ENCODE measurements around the gene CSNK2A3. TPM values are rescaled to one million over a fixed set of nuclear protein-coding genes. Genes with fewer than 3 reads are reported as not detected.

CSNK2A3 gene
- total and polyA plus RNA-seq, 2 experiments from 2014 or later = 0.91 to 4.1 TPM

GRCh38 chr11:11391796-11392463, 38.9 kb upstream of the CSNK2A3 start:
- no peak for DNase-seq (ENCODE audit: low spot score)
- Histone ChIP-seq H4K20me1 (replicated peaks; ENCODE audit: insufficient read depth) (no peaks in the 10 kb centered on the region; the same call in 1 of the 2 replicates), H2AFZ (no peak overlapping the region), H3K79me2 (replicated peaks; ENCODE audit: insufficient read depth) (no peaks in the 10 kb centered on the region), H3K27me3 (ENCODE audit: insufficient read depth) (no peaks in the 10 kb centered on the region), H3K9me2 (ENCODE audit: insufficient read depth) (no peaks in the 10 kb centered on the region), H3K4me2 (no peak overlapping the region), H3K4me3 (no peak overlapping the region), H3K36me3 (ENCODE audit: insufficient read depth) (no peaks in the 10 kb centered on the region), H3K27ac (ENCODE audit: low read depth) (no peak overlapping the region), H3F3A (replicated peaks; ENCODE audit: low read depth) (no peaks in the 10 kb centered on the region), H3K4me1 (ENCODE audit: insufficient read depth) (peaks cover 6% of the 10 kb centered on the region)
- no peak overlapping the region; the same call in 1 of the 2 replicates for H3K27ac Mint-ChIP-seq
- H3K27me3 Mint-ChIP-seq (ENCODE audit: insufficient read depth, low read depth, poor library complexity) = peaks cover 8% of the 10 kb centered on the region
- H3K4me3 Mint-ChIP-seq = no peak overlapping the region
- no peak for ATAC-seq
- H3K4me1 Mint-ChIP-seq = peaks cover 22% of the 10 kb centered on the region
- H3K36me3 Mint-ChIP-seq (ENCODE audit: low read depth) = no peaks in the 10 kb centered on the region
- no peak for TF ChIP-seq STAT1 (IDR thresholded peaks at IDR 0.05; ENCODE audit: unreplicated experiment)
- no peaks in the 10 kb centered on the region for H3K9me3 Mint-ChIP-seq

GRCh38 chr11:11391169-11391568, 38.1 kb upstream of the CSNK2A3 start:
- ATAC-seq (no peak), DNase-seq (ENCODE audit: low spot score) (no peak)
- Mint-ChIP-seq H3K9me3 (no peaks in the 10 kb centered on the region), H3K4me3 (no peak overlapping the region), H3K27ac (no peak overlapping the region), H3K27me3 (ENCODE audit: insufficient read depth, low read depth, poor library complexity) (peaks cover 10% of the 10 kb centered on the region), H3K36me3 (ENCODE audit: low read depth) (no peaks in the 10 kb centered on the region), H3K4me1 (peaks cover 23% of the 10 kb centered on the region)
- Histone ChIP-seq H3F3A (replicated peaks; ENCODE audit: low read depth) (no peaks in the 10 kb centered on the region), H3K27me3 (ENCODE audit: insufficient read depth) (no peaks in the 10 kb centered on the region), H2AFZ (no peak overlapping the region), H3K4me2 (no peak overlapping the region), H3K4me1 (ENCODE audit: insufficient read depth) (peaks cover 6% of the 10 kb centered on the region), H3K79me2 (replicated peaks; ENCODE audit: insufficient read depth) (no peaks in the 10 kb centered on the region), H3K4me3 (no peak overlapping the region), H3K36me3 (ENCODE audit: insufficient read depth) (no peaks in the 10 kb centered on the region), H3K27ac (ENCODE audit: low read depth) (no peak overlapping the region), H4K20me1 (replicated peaks; ENCODE audit: insufficient read depth) (no peaks in the 10 kb centered on the region; the same call in 1 of the 2 replicates), H3K9me2 (ENCODE audit: insufficient read depth) (no peaks in the 10 kb centered on the region; the same call in 1 of the 2 replicates)
- TF ChIP-seq CREB1 (CRISPR knock-in tag; IDR thresholded peaks at IDR 0.05; ENCODE audit: low read depth) (no peak), EZH2 (IDR thresholded peaks at IDR 0.05; ENCODE audit: low read depth, unreplicated experiment) (no peak), ZNF331 (CRISPR knock-in tag; IDR thresholded peaks at IDR 0.05; ENCODE audit: low read depth) (no peak), REST (IDR thresholded peaks at IDR 0.05; ENCODE audit: unreplicated experiment) (no peak), CTCF (conservative IDR thresholded peaks at IDR 0.05; ENCODE audit: low read depth in 2 of 2) (no peak), NANOG (IDR thresholded peaks at IDR 0.05; ENCODE audit: borderline replicate concordance) (no peak), EZH2phosphoT487 (IDR thresholded peaks at IDR 0.05; ENCODE audit: unreplicated experiment) (no peak), JUNB (IDR thresholded peaks at IDR 0.05; ENCODE audit: unreplicated experiment) (no peak), POLR2AphosphoS5 (IDR thresholded peaks at IDR 0.05; ENCODE audit: low read depth) (no peak), ZNF114 (CRISPR knock-in tag; IDR thresholded peaks at IDR 0.05) (no peak)

Data from GM23338 (cell line).